IPS-15b (cell line): ENCODE results near the gene OTUB1.

Source experiments
- H3K27me3 ChIP-seq: one replicate; pipeline ENCODE4 v1.6.1; 2013; ENCODE audit warnings: low read length; ENCODE audit not compliant: control insufficient read depth, insufficient read depth
- H3K36me3 ChIP-seq: one replicate; pipeline ENCODE4 v1.6.1; 2013; ENCODE audit warnings: low read length; ENCODE audit not compliant: control insufficient read depth, insufficient read depth
- H3K4me1 ChIP-seq: one replicate; pipeline ENCODE4 v1.6.1; 2013; ENCODE audit warnings: mild to moderate bottlenecking, low read length; ENCODE audit not compliant: control insufficient read depth, insufficient read depth
- H3K4me3 ChIP-seq: one replicate; pipeline ENCODE4 v1.5.1; 2013; ENCODE audit warnings: low read depth, low read length
- H3K9ac ChIP-seq: one replicate; pipeline ENCODE4 v1.6.1; 2013; ENCODE audit warnings: low read depth, mild to moderate bottlenecking, low read length
- H3K9me3 ChIP-seq: one replicate; pipeline ENCODE4 v1.6.1; 2013; ENCODE audit warnings: mild to moderate bottlenecking, low read length; ENCODE audit not compliant: control insufficient read depth, insufficient read depth

OTUB1 gene

GRCh38 chr11:64021757-64022093 lies 35.5 kb downstream of the OTUB1 start:
- Histone ChIP-seq H3K9ac (no peak overlapping the region), H3K36me3 (no peaks in the 10 kb centered on the region), H3K4me1 (peaks cover 6% of the 10 kb centered on the region), H3K27me3 (peaks cover 6% of the 10 kb centered on the region), H3K9me3 (no peaks in the 10 kb centered on the region), H3K4me3 (no peak overlapping the region)

- Histone ChIP-seq H3K4me1 (peaks cover 8% of the 10 kb centered on the region), H3K9me3 (no peaks in the 10 kb centered on the region), H3K27me3 (peaks cover 6% of the 10 kb centered on the region), H3K9ac (no peak overlapping the region), H3K4me3 (no peak overlapping the region), H3K36me3 (no peaks in the 10 kb centered on the region)
These were observed 36.0 kb downstream of the OTUB1 start for GRCh38 chr11:64022125-64022784.

- no peak overlapping the region for H3K9ac ChIP-seq
- H3K36me3 ChIP-seq: no peaks in the 10 kb centered on the region
- peaks cover 15% of the 10 kb centered on the region for H3K4me1 ChIP-seq
- peaks cover 6% of the 10 kb centered on the region for H3K27me3 ChIP-seq
- no peaks in the 10 kb centered on the region for H3K9me3 ChIP-seq
- H3K4me3 ChIP-seq: no peak overlapping the region
These were observed 37.8 kb downstream of the OTUB1 start for GRCh38 chr11:64023712-64024710.

GRCh38 chr11:64025205-64025604 lies 39.0 kb downstream of the OTUB1 start:
- H3K9ac ChIP-seq: no peak overlapping the region
- H3K4me3 ChIP-seq: no peak overlapping the region
- H3K9me3 ChIP-seq: no peaks in the 10 kb centered on the region
- H3K4me1 ChIP-seq: peaks cover 16% of the 10 kb centered on the region
- H3K27me3 ChIP-seq: peaks cover 13% of the 10 kb centered on the region
- no peaks in the 10 kb centered on the region for H3K36me3 ChIP-seq

GRCh38 chr11:64026575-64027205 lies 40.5 kb downstream of the OTUB1 start:
- H3K4me1 ChIP-seq: peaks cover 16% of the 10 kb centered on the region
- no peaks in the 10 kb centered on the region for H3K9me3 ChIP-seq
- H3K36me3 ChIP-seq: no peaks in the 10 kb centered on the region
- H3K4me3 ChIP-seq: no peak overlapping the region
- H3K9ac ChIP-seq: no peak overlapping the region
- peaks cover 19% of the 10 kb centered on the region for H3K27me3 ChIP-seq

GRCh38 chr11:64027651-64028397 lies 41.6 kb downstream of the OTUB1 start:
- Histone ChIP-seq H3K9me3 (no peaks in the 10 kb centered on the region), H3K4me1 (peaks cover 16% of the 10 kb centered on the region), H3K27me3 (peaks cover 31% of the 10 kb centered on the region), H3K4me3 (peak overlapping the region; percentile 39), H3K36me3 (no peaks in the 10 kb centered on the region), H3K9ac (no peak overlapping the region)

- H3K4me3 ChIP-seq: peak overlapping the region; percentile 39
- H3K4me1 ChIP-seq: peaks cover 16% of the 10 kb centered on the region
- peaks cover 36% of the 10 kb centered on the region for H3K27me3 ChIP-seq
- H3K9me3 ChIP-seq: no peaks in the 10 kb centered on the region
- no peak overlapping the region for H3K9ac ChIP-seq
- no peaks in the 10 kb centered on the region for H3K36me3 ChIP-seq
These were observed 42.3 kb downstream of the OTUB1 start for GRCh38 chr11:64028398-64029115.

GRCh38 chr11:64029773-64030172 lies 43.5 kb downstream of the OTUB1 start:
- H3K9me3 ChIP-seq: no peaks in the 10 kb centered on the region
- H3K9ac ChIP-seq: no peak overlapping the region
- H3K27me3 ChIP-seq: peaks cover 43% of the 10 kb centered on the region
- H3K4me3 ChIP-seq: no peak overlapping the region
- peaks cover 14% of the 10 kb centered on the region for H3K4me1 ChIP-seq
- H3K36me3 ChIP-seq: no peaks in the 10 kb centered on the region

GRCh38 chr11:64031001-64031400 lies 44.8 kb downstream of the OTUB1 start:
- Histone ChIP-seq H3K9me3 (no peaks in the 10 kb centered on the region), H3K4me1 (peaks cover 12% of the 10 kb centered on the region), H3K36me3 (no peaks in the 10 kb centered on the region), H3K9ac (no peak overlapping the region), H3K4me3 (no peak overlapping the region), H3K27me3 (peaks cover 49% of the 10 kb centered on the region)

GRCh38 chr11:64032050-64032449 lies 45.8 kb downstream of the OTUB1 start:
- H3K4me1 ChIP-seq: peaks cover 12% of the 10 kb centered on the region
- no peaks in the 10 kb centered on the region for H3K36me3 ChIP-seq
- no peaks in the 10 kb centered on the region for H3K9me3 ChIP-seq
- H3K4me3 ChIP-seq: no peak overlapping the region
- peaks cover 55% of the 10 kb centered on the region for H3K27me3 ChIP-seq
- H3K9ac ChIP-seq: no peak overlapping the region

- no peak overlapping the region for H3K9ac ChIP-seq
- H3K4me1 ChIP-seq: peaks cover 2% of the 10 kb centered on the region
- H3K4me3 ChIP-seq: no peak overlapping the region
- H3K9me3 ChIP-seq: no peaks in the 10 kb centered on the region
- no peaks in the 10 kb centered on the region for H3K36me3 ChIP-seq
- H3K27me3 ChIP-seq: peaks cover 72% of the 10 kb centered on the region
These were observed 48.2 kb downstream of the OTUB1 start for GRCh38 chr11:64034411-64034811.
